Activated T-cell treated with anti-CD3 and anti-CD28 coated beads, Interleukin-2, amount 50 U/mL, for 1 hour (primary cell): ENCODE measurements around the gene ADRB1.

Experiments used
- DNase-seq: peaks from one replicate; pipeline ENCODE4 v3.0.0-alpha.2; 2020

Gene ADRB1

GRCh38 chr10:114026189-114027040, 17.3 kb upstream of the ADRB1 start:
- DNase-seq: no peak

GRCh38 chr10:114027041-114027394, 16.6 kb upstream of the ADRB1 start:
- no peak for DNase-seq

DNA sequence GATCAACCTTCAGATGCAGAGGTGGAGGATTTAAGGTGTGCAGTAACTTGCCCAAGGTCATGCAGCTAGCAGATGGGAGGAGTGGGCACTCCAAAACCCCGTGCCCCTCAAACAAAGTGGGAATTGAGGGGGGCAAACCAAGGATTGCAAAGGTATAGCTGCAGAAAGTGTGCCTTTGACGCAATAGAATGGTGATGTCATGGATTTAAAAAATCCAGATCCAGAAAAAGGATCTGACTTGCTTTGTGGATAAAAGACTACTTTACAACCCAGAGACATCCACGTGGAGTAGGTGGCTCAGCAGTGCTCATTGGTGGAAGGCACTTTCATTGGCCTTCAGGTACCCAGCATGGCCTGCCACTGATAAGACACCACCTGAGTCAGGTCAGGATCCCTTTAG, 15.7 kb upstream of the ADRB1 start:
- DNase-seq: no peak

- no peak for DNase-seq
Observed at GRCh38 chr10:114028425-114028824, 15.2 kb upstream of the ADRB1 start.

- no peak for DNase-seq
Observed at GRCh38 chr10:114029655-114030054, 14.0 kb upstream of the ADRB1 start.

- no peak for DNase-seq
Observed at GRCh38 chr10:114030140-114030539, 13.5 kb upstream of the ADRB1 start.

GRCh38 chr10:114031073-114031972, 12.3 kb upstream of the ADRB1 start:
- DNase-seq: no peak

DNA sequence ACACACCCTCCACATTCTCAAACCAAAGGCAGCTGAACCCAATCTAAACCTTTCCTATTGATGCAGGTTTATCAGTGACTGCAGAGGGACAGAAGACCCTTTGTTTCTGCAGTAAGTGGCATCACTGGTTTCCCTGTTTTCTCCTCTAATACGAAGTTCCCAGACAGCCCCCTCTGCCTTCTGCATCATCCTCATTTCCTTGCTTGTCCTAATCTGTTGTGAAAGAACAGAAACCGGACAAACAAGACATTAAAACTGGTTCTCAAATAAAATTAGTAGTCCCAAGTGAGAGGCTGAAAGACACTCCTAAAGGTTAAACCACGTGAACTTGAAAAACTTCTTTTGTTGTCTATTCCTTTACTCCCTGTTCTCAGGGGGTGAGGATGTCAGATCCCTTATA, 10.1 kb upstream of the ADRB1 start:
- no peak for DNase-seq

DNA sequence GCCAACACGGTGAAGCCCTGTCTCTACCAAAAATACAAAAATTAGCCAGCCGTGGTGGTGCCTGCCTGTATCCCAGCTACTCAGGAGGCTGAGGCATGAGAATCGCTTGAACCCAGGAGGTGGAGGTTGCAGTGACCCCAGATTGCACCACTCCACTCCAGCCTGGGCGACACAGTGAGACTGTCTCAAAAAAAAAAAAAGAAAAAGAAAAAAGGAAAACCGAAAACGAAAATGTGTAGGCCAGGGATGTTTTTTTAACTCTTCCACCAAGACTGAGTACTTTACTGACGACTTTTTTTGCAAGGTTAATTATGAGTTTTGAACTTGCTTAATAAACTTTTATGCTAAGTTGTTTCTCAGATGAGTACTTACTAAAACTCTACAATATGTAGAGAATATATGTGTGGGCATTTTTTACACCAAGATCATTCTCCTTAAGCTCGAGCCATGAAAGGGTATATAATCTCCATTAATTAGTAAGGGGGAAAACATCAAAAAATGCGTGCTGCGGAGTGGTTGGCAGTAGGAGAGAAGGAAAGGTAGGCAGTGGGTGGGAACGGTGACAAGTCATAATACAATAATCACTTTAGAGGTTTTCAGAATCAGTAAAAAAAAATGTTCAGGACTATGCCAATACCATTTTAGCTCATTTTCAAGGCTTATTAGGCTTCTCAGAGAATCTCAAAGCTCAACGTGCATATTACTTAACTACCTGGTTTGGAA, 8.6 kb upstream of the ADRB1 start:
- DNase-seq: no peak

DNA sequence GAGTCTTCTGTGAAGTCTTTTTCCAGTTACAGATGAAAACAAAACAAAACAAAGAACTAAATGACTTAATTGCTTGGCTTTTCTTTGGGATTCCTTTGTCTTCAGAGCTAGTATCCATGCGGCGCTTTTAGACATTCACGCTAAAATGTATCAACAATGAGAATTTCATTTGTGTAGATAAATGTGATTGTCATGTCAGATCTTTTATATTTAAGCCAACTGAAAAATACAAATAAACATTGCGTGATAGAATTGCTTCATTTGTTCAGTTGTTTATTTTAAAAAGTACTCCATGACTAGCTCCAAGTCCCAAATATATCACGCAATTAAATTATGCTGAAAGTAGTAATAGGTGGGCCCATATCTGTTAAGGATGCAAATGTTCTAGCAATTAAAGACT, 7.9 kb upstream of the ADRB1 start:
- no peak for DNase-seq

GRCh38 chr10:114038819-114039218, 4.8 kb upstream of the ADRB1 start:
- no peak for DNase-seq

GRCh38 chr10:114041166-114041565, 2.5 kb upstream of the ADRB1 start:
- DNase-seq: no peak

- DNase-seq: peak; percentile 25
Observed at GRCh38 chr10:114042895-114043531, 653 bp upstream of the ADRB1 start.

GRCh38 chr10:114044247-114045135, 825 bp downstream of the ADRB1 start:
- peak; percentile 20 for DNase-seq

DNA sequence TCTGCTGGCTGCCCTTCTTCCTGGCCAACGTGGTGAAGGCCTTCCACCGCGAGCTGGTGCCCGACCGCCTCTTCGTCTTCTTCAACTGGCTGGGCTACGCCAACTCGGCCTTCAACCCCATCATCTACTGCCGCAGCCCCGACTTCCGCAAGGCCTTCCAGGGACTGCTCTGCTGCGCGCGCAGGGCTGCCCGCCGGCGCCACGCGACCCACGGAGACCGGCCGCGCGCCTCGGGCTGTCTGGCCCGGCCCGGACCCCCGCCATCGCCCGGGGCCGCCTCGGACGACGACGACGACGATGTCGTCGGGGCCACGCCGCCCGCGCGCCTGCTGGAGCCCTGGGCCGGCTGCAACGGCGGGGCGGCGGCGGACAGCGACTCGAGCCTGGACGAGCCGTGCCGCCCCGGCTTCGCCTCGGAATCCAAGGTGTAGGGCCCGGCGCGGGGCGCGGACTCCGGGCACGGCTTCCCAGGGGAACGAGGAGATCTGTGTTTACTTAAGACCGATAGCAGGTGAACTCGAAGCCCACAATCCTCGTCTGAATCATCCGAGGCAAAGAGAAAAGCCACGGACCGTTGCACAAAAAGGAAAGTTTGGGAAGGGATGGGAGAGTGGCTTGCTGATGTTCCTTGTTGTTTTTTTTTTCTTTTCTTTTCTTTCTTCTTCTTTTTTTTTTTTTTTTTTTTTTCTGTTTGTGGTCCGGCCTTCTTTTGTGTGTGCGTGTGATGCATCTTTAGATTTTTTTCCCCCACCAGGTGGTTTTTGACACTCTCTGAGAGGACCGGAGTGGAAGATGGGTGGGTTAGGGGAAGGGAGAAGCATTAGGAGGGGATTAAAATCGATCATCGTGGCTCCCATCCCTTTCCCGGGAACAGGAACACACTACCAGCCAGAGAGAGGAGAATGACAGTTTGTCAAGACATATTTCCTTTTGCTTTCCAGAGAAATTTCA, 1.7 kb downstream of the ADRB1 start:
- DNase-seq: peak; percentile 34

GRCh38 chr10:114046087-114046458, 2.4 kb downstream of the ADRB1 start:
- DNase-seq: no peak

DNA sequence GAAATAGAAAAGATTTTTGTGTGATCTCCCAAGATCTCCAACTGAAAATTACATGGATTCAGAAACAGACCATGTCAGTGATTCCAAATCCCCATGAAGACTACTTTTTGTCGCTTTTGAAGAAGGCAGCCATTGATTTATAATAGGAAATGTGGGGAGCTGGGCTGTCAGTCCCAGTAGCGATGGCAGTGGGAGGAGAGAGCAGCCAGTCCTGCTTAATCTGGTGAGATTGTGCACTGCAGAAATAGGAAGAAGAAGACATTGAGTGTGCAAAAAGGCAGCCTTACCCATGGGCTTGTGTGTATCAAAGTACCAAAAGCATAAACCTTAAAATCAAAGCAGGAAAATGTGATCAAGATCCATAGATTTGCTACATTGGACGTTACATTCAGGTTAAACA, 4.8 kb downstream of the ADRB1 start:
- no peak for DNase-seq

GRCh38 chr10:114051714-114052113, 8.0 kb downstream of the ADRB1 start:
- DNase-seq: no peak

DNA sequence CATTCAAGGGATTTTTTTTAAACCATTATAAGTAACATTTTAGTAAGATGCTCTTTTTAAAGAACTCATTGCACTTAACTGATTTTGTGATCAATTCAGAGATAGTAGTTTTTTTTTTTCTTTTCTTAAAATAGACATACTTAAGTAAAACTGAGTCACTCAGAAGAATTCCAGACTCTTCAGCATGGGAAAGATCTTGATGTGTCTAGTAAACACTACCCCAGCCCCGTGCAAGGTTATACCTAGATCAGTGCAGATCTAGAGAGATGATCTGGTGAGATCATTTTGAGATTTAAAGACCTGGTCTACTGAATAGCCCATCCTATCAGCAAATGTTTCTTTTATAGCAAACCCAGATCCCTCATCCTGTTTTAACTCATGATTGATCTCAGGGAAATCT, 8.6 kb downstream of the ADRB1 start:
- DNase-seq: no peak

DNA sequence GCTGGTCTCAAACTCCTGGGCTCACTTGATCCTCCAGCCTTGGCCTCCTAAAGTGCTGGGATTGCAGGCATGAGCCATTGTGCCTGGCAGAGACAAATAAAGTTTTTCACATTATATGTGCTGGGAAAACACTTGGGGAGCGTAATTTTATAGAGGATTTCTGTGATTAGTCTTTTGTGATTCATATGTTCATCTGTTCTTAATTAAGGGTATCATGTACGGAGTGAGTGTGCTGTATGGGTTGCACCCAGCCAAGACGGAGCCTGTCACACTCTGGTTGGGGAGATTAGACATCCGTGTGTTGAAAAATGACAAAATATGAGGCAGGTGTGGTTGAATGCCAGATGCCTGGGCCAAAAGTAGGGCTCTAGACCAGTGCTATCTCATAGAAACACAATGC, 10.3 kb downstream of the ADRB1 start:
- no peak for DNase-seq

- DNase-seq: no peak
Observed at GRCh38 chr10:114057855-114058254, 14.2 kb downstream of the ADRB1 start.
